HepG2 (cell line): ENCODE data around the gene SLC22A23. TPM values are rescaled to one million over a fixed set of nuclear protein-coding genes. Genes with fewer than 3 reads are reported as not detected.

Experiments used
- DPF2 ChIP-seq: sonication (generic); formaldehyde crosslinking; IDR thresholded peaks from 2 replicates; pipeline ENCODE4 v1.4.0; 2020; ENCODE audit warnings: mild to moderate bottlenecking, low read depth, missing genetic modification reagents, borderline replicate concordance
- EED ChIP-seq: sonication (generic); formaldehyde crosslinking; IDR thresholded peaks from 2 replicates; pipeline ENCODE4 v1.5.0; 2020; ENCODE audit warnings: mild to moderate bottlenecking, missing genetic modification reagents
- EHMT2 ChIP-seq: fragments of 200-600 bp; sonication (generic); IDR thresholded peaks from 2 replicates; pipeline ENCODE4 v1.7.0; 2017; ENCODE audit warnings: antibody characterized with exemption, low read depth, low read length, borderline replicate concordance
- EZH2 ChIP-seq: conservative IDR thresholded peaks from 2 replicates; pipeline ENCODE4 v1.6.1; 2012; ENCODE audit warnings: mild to moderate bottlenecking, low read depth, low read length, moderate library complexity
- KDM1A ChIP-seq: IDR thresholded peaks from 2 replicates; pipeline ENCODE4 v1.6.1; 2016; ENCODE audit warnings: missing compliant biosample characterization
- MAFG ChIP-seq: sonication (generic); formaldehyde crosslinking; IDR thresholded peaks from 2 replicates; pipeline ENCODE4 v1.5.1; 2020; ENCODE audit warnings: mild to moderate bottlenecking, missing genetic modification reagents
- MEF2D ChIP-seq: sonication (generic); formaldehyde crosslinking; IDR thresholded peaks from 2 replicates; pipeline ENCODE4 v1.5.1; 2020; ENCODE audit warnings: mild to moderate bottlenecking, missing genetic modification reagents
- PAX8 ChIP-seq: sonication (generic); formaldehyde crosslinking; IDR thresholded peaks from 2 replicates; pipeline ENCODE4 v1.8.0; 2022; ENCODE audit warnings: mild to moderate bottlenecking, missing genetic modification reagents, borderline replicate concordance
- SIN3A ChIP-seq: IDR thresholded peaks from 2 replicates; pipeline ENCODE4 v1.6.1; 2011; ENCODE audit warnings: low read depth, mild to moderate bottlenecking, control low read depth, low read length, borderline replicate concordance
- SNAPC2 ChIP-seq: sonication (generic); formaldehyde crosslinking; IDR thresholded peaks from 2 replicates; pipeline ENCODE4 v1.8.1; 2022; ENCODE audit warnings: mild to moderate bottlenecking, missing genetic modification reagents
- SP1 ChIP-seq, 2 experiments: fragments of 450-650 bp in 1 of 2; sonication (generic) in 1 of 2; formaldehyde crosslinking in 1 of 2; IDR thresholded peaks; 2 replicates each; pipeline versions ENCODE4 v1.4.0 to v1.6.1; 2016 to 2020; ENCODE audit warnings: missing genetic modification reagents in 1 of 2
- SP4 ChIP-seq: sonication (generic); formaldehyde crosslinking; IDR thresholded peaks from 2 replicates; pipeline ENCODE4 v1.8.1; 2023; ENCODE audit warnings: mild to moderate bottlenecking, missing genetic modification reagents
- TCF7 ChIP-seq: sonication (generic); IDR thresholded peaks from 2 replicates; pipeline ENCODE4 v1.6.1; 2016; ENCODE audit warnings: antibody characterized with exemption, low read depth
- TSC22D2 ChIP-seq: sonication (generic); formaldehyde crosslinking; IDR thresholded peaks from 2 replicates; pipeline ENCODE4 v1.5.1; 2020; ENCODE audit warnings: missing genetic modification reagents, mild to moderate bottlenecking, borderline replicate concordance
- ZNF138 ChIP-seq: sonication (generic); formaldehyde crosslinking; IDR thresholded peaks from 2 replicates; pipeline ENCODE4 v1.5.0; 2020; ENCODE audit warnings: mild to moderate bottlenecking, low read depth, missing genetic modification reagents
- ZNF460 ChIP-seq: sonication (generic); formaldehyde crosslinking; IDR thresholded peaks from 2 replicates; pipeline ENCODE4 v1.5.1; 2020; ENCODE audit warnings: missing genetic modification reagents, mild to moderate bottlenecking, borderline replicate concordance
- ZNF576 ChIP-seq: sonication (generic); formaldehyde crosslinking; IDR thresholded peaks from 2 replicates; pipeline ENCODE4 v1.4.0; 2020; ENCODE audit warnings: mild to moderate bottlenecking, missing genetic modification reagents
- ZNF777 ChIP-seq: sonication (generic); formaldehyde crosslinking; IDR thresholded peaks from 2 replicates; pipeline ENCODE4 v1.4.0; 2020; ENCODE audit warnings: missing genetic modification reagents
- ZNF883 ChIP-seq: sonication (generic); formaldehyde crosslinking; IDR thresholded peaks from 2 replicates; pipeline ENCODE4 v1.5.1; 2020; ENCODE audit warnings: mild to moderate bottlenecking, missing genetic modification reagents; ENCODE audit errors: not compliant biosample characterization
- ZSCAN22 ChIP-seq: sonication (generic); formaldehyde crosslinking; IDR thresholded peaks from 2 replicates; pipeline ENCODE4 v1.4.0; 2020; ENCODE audit warnings: mild to moderate bottlenecking, missing genetic modification reagents
- ZSCAN25 ChIP-seq: sonication (generic); formaldehyde crosslinking; IDR thresholded peaks from 2 replicates; pipeline ENCODE4 v1.8.0; 2022; ENCODE audit warnings: mild to moderate bottlenecking, missing genetic modification reagents
- ZSCAN9 ChIP-seq: IDR thresholded peaks from 2 replicates; pipeline ENCODE4 v1.6.1; 2016; ENCODE audit warnings: borderline replicate concordance
- polyA plus RNA-seq, 8 experiments: library from polyadenylated mRNA; depleted of rRNA in 3 of 8; stranded (reverse) in 7 of 8; unstranded in 1 of 8; fragments of >200 nt; fragmentation: Illumina TruSeq in 4 of 8; extraction: Trizol in 4 of 8; gene quantifications; 2 replicates each; pipeline versions ENCODE4 v1.2.1 to v1.2.3, GENCODE V29; 2011 to 2016; ENCODE audit warnings: low read depth in 4 of 8, missing spikeins in 1 of 8, mixed read lengths in 1 of 8; ENCODE audit not compliant: insufficient read depth in 1 of 8
- total RNA-seq, 5 experiments: library from RNA; depleted of rRNA; stranded (reverse); fragments of >200 nt; fragmentation: Illumina TruSeq; extraction: Trizol; gene quantifications; 2 replicates each; pipeline ENCODE4 v1.2.3, GENCODE V29; 2016; ENCODE audit warnings: low read depth in 1 of 5
- TF ChIP-seq, protein P1 (sequence below): sonication (generic); formaldehyde crosslinking; IDR thresholded peaks from 2 replicates; pipeline ENCODE4 v1.5.0; 2020; ENCODE audit warnings: mild to moderate bottlenecking, missing genetic modification reagents
- TF ChIP-seq, protein P2 (sequence below): sonication (generic); formaldehyde crosslinking; IDR thresholded peaks from 2 replicates; pipeline ENCODE4 v1.4.0; 2020; ENCODE audit warnings: missing genetic modification reagents, borderline replicate concordance

The SLC22A23 gene
- total and polyA plus RNA-seq, 2 of the 13 experiments (the other 11 are each of a cell fraction or from before 2014, with no cell fraction given), result 11.8 to 17.5 TPM

GRCh38 chr6:3226481-3227362, 230.1 kb downstream of the SLC22A23 start (continued):
- no peak for TF ChIP-seq EHMT2
- no peak for TF ChIP-seq ZSCAN9 (CRISPR knock-in tag)
- TF ChIP-seq ZNF138 (CRISPR knock-in tag), result no peak
- no peak for TF ChIP-seq ZNF460 (CRISPR knock-in tag)
- TF ChIP-seq SIN3A, result no peak
- no peak for TF ChIP-seq KDM1A (CRISPR knock-in tag)
- TF ChIP-seq ZNF777, result no peak
- no peak for TF ChIP-seq ZSCAN25
- no peak for TF ChIP-seq SP1 (IDR thresholded peaks at IDR 0.05)
- TF ChIP-seq SP1 (CRISPR knock-in tag; IDR thresholded peaks at IDR 0.05), result no peak
- TF ChIP-seq TSC22D2, result no peak
- no peak for TF ChIP-seq PAX8 (CRISPR knock-in tag)
- no peak for TF ChIP-seq EED (CRISPR knock-in tag)
- no peak for TF ChIP-seq ZNF576 (CRISPR knock-in tag)
- TF ChIP-seq EZH2, result peak; percentile 96; the same call in 1 of the 2 replicates
- TF ChIP-seq ZNF883 (CRISPR knock-in tag), result no peak
- TF ChIP-seq, protein P1, sequence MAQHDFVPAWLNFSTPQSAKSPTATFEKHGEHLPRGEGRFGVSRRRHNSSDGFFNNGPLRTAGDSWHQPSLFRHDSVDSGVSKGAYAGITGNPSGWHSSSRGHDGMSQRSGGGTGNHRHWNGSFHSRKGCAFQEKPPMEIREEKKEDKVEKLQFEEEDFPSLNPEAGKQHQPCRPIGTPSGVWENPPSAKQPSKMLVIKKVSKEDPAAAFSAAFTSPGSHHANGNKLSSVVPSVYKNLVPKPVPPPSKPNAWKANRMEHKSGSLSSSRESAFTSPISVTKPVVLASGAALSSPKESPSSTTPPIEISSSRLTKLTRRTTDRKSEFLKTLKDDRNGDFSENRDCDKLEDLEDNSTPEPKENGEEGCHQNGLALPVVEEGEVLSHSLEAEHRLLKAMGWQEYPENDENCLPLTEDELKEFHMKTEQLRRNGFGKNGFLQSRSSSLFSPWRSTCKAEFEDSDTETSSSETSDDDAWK (CRISPR knock-in tag), result no peak
- no peak for TF ChIP-seq MEF2D
- no peak for TF ChIP-seq SNAPC2
- 0 out of 2 replicates have a peak, but pooled peaks have one; percentile 64 for TF ChIP-seq ZSCAN22
- TF ChIP-seq, protein P2, sequence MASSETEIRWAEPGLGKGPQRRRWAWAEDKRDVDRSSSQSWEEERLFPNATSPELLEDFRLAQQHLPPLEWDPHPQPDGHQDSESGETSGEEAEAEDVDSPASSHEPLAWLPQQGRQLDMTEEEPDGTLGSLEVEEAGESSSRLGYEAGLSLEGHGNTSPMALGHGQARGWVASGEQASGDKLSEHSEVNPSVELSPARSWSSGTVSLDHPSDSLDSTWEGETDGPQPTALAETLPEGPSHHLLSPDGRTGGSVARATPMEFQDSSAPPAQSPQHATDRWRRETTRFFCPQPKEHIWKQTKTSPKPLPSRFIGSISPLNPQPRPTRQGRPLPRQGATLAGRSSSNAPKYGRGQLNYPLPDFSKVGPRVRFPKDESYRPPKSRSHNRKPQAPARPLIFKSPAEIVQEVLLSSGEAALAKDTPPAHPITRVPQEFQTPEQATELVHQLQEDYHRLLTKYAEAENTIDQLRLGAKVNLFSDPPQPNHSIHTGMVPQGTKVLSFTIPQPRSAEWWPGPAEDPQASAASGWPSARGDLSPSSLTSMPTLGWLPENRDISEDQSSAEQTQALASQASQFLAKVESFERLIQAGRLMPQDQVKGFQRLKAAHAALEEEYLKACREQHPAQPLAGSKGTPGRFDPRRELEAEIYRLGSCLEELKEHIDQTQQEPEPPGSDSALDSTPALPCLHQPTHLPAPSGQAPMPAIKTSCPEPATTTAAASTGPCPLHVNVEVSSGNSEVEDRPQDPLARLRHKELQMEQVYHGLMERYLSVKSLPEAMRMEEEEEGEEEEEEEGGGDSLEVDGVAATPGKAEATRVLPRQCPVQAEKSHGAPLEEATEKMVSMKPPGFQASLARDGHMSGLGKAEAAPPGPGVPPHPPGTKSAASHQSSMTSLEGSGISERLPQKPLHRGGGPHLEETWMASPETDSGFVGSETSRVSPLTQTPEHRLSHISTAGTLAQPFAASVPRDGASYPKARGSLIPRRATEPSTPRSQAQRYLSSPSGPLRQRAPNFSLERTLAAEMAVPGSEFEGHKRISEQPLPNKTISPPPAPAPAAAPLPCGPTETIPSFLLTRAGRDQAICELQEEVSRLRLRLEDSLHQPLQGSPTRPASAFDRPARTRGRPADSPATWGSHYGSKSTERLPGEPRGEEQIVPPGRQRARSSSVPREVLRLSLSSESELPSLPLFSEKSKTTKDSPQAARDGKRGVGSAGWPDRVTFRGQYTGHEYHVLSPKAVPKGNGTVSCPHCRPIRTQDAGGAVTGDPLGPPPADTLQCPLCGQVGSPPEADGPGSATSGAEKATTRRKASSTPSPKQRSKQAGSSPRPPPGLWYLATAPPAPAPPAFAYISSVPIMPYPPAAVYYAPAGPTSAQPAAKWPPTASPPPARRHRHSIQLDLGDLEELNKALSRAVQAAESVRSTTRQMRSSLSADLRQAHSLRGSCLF (CRISPR knock-in tag), result no peak
- no peak for TF ChIP-seq DPF2 (CRISPR knock-in tag)
- TF ChIP-seq SP4 (CRISPR knock-in tag), result peak; percentile 37; the same call in 1 of the 2 replicates
- TF ChIP-seq MAFG (CRISPR knock-in tag), result no peak
- no peak for TF ChIP-seq TCF7
